Cardiac septum (tissue), 1 donor: Measurements from ENCODE around the gene SLC37A4. TPM values are rescaled to one million over a fixed set of nuclear protein-coding genes. Genes with fewer than 3 reads are reported as not detected.
"Not testable (repeated sequence)": the region's sequence is repeated elsewhere in the genome, so short reads cannot be mapped to it uniquely, and the experiment has no call there.

Source experiments
- DNase-seq: peaks from one replicate; pipeline ENCODE4 v3.0.0-alpha.2; 2020; ENCODE audit warnings: low spot score
- intact Hi-C: fragments of 100-400 bp; cut with DNase I; formaldehyde crosslinking; loops from one replicate; pipeline ENCODE4 v1.14.0; 2022
- total RNA-seq: library from RNA; stranded (reverse); fragmentation: NEBNext Ultra II Directional; extraction: Animal tissue kit (Norgen Biotek cat#: 25700); gene quantifications from one replicate; pipeline ENCODE4 v1.2.1, GENCODE V29; 2021
- donor health status: DM: no; HTN: no; CAD: no.

SLC37A4 gene
- total RNA-seq, 1 donor from 2014 or later = 3.9 TPM

GRCh38 chr11:119023741-119024140 lies 6.9 kb downstream of the SLC37A4 start:
- intact Hi-C loops = no loop called here
- DNase-seq = no peak

DNA sequence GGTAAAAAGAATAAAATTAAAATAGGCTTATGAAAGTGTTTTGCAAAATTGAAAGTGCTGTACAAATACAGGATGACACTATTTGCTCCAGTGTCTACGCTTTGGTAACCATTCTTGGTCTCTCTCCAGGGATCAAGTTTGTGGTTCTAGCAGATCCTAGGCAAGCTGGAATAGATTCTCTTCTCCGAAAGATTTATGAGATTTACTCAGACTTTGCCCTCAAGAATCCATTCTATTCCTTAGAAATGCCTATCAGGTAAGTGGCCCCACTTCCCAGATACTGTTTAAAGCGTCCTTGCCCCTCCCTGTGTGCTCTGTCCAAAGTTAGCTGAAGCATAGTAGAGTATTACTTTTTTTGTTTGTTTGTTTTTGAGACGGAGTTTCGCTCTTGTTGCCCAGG lies 9.0 kb downstream of the SLC37A4 start:
- intact Hi-C loops = no loop called here

GRCh38 chr11:119019996-119020395 lies 10.7 kb downstream of the SLC37A4 start:
- intact Hi-C loops = no loop called here

More for the DNA sequence above, 9.0 kb downstream of the SLC37A4 start:
- DNase-seq = no peak

DNA sequence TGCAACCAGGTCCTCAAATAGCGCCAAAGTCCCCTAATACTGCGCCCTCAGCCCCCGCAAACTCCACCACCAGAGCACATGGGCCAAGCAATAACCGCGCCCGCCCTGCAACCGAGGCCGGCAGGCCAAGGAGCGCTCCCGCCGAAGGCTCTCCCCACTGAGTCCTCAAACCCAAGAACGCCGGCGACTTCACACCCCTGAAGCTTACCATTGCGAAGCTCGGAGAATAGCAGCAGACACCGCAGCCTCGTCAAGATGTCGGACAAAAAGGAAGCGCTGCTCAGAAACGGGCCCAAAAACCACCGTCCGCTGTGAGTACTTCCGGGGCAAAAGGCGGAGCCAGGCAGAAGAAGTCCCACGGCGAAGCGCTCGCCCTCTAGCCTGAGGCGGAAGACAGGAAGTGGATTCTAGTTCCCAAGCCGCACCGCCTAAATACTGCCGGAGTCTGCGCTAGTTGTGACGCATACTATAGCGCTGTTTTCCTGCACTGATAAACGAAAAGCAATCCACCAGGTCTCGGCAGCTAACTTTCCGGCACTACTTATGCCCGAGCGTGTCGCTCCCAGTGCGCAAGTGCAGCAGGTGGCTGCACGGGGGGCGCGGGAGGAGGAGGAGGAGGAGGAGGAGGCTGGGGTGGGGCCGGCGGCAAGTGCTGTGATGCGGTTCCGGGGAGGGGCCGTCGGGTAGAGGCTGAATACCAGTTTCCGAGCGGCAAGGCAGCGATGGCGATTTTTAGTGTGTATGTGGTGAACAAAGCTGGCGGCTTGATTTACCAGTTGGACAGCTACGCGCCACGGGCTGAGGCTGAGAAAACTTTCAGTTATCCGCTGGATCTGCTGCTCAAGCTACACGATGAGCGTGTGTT lies 12.4 kb downstream of the SLC37A4 start, which contains the start of the genes RPS25 and TRAPPC4:
Gene RPS25 (minus strand): TSS at position 270 of the 865 bp plus-strand sequence. CDS start 59 bp downstream, at position 211.
Gene TRAPPC4 (plus strand): TSS at position 693 of the 865 bp plus-strand sequence. CDS start 30 bp downstream, at position 723.
- intact Hi-C loops = loop anchor here (1.0 kb wide), 2 partner anchors 12 to 20 kb away; partner anchors contain the start of genes CENATAC and SLC37A4
- DNase-seq = peak; percentile 98

More at GRCh38 chr11:119019996-119020395, 10.7 kb downstream of the SLC37A4 start:
- DNase-seq = no peak

GRCh38 chr11:119017377-119017776 lies 13.3 kb downstream of the SLC37A4 start:
- DNase-seq, intact Hi-C loops: not testable (repeated sequence)

DNA sequence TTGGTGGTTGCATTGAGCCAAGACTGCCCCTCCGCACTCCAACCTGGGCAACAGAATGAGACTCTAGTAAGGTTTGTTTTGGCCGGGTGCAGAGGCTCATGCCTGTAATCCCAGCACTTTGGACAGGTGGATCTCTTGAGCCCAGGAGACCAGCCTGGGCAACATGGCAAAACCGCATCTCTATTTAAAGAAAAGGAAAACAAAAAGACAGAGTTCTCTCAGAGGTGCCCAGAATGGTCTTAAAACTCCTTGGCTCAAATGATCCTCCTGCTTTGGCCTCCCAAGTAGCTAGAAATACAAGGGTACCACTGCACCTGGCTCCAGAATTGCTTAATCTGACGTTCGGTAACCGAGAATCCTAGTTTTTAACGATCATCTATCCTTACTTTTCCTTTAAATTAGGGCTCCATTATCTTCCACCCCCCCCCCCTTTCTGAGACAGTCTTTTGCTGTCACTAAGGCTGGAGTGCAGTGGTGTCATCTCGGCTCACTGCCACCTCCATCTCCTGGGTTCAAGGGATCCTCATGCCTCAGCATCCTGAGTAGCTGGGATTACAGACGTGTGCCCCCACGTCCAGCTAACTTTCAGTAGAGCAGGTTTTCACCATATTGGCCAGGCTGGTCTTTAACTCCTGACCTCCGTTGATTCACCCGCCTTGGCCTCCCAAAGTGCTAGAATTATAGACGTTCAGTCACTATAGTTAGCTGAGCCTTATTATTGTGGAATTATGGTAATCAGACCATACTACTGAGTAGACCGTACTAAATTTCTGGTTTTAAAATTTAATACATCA lies 14.3 kb downstream of the SLC37A4 start:
- intact Hi-C loops = no loop called here

GRCh38 chr11:119015054-119015611 lies 15.5 kb downstream of the SLC37A4 start:
- intact Hi-C loops = no loop called here

More for the DNA sequence above, 14.3 kb downstream of the SLC37A4 start:
- DNase-seq = no peak

GRCh38 chr11:119014209-119014924 lies 16.3 kb downstream of the SLC37A4 start:
- intact Hi-C loops = no loop called here
- DNase-seq = no peak

More at GRCh38 chr11:119015054-119015611, 15.5 kb downstream of the SLC37A4 start:
- no peak for DNase-seq

- intact Hi-C loops = no loop called here
- DNase-seq = no peak
These were observed 18.0 kb downstream of the SLC37A4 start for GRCh38 chr11:119012629-119013170.

GRCh38 chr11:119011476-119012053 lies 19.1 kb downstream of the SLC37A4 start:
- DNase-seq = no peak
- intact Hi-C loops = no loop called here

GRCh38 chr11:119006656-119007055 lies 24.0 kb downstream of the SLC37A4 start:
- no peak for DNase-seq
- intact Hi-C loops = no loop called here

- intact Hi-C loops = no loop called here
- DNase-seq = no peak
These were observed 29.8 kb downstream of the SLC37A4 start for GRCh38 chr11:119000906-119001305.

DNA sequence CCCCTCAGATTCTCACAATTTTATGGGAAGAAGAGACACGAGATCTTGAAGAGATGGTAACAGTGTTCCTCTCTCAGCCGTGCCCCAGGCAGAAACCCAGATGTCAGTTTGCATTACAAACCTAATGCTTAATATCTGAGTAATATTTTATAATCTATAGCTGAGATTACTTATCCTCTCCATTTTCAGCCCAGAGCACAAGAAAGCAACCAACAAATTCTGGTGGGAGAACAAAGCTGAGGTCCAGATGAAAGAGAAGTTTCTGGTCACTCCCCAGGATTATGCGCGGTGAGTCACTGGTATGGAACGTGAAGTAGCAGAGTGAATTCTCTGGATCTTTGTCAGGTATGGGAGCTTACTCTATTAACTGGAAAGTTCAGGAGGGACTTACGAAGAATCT lies 31.9 kb downstream of the SLC37A4 start:
- no peak for DNase-seq
- intact Hi-C loops = loop anchor here (1.0 kb wide), 1 partner anchor 19 kb away; the partner anchor contains the start of genes RPS25 and TRAPPC4

GRCh38 chr11:118998388-118998717 lies 32.3 kb downstream of the SLC37A4 start:
- no peak for DNase-seq
- intact Hi-C loops = loop anchor here (1.0 kb wide), 1 partner anchor 20 kb away; the partner anchor contains the start of genes RPS25 and TRAPPC4

DNA sequence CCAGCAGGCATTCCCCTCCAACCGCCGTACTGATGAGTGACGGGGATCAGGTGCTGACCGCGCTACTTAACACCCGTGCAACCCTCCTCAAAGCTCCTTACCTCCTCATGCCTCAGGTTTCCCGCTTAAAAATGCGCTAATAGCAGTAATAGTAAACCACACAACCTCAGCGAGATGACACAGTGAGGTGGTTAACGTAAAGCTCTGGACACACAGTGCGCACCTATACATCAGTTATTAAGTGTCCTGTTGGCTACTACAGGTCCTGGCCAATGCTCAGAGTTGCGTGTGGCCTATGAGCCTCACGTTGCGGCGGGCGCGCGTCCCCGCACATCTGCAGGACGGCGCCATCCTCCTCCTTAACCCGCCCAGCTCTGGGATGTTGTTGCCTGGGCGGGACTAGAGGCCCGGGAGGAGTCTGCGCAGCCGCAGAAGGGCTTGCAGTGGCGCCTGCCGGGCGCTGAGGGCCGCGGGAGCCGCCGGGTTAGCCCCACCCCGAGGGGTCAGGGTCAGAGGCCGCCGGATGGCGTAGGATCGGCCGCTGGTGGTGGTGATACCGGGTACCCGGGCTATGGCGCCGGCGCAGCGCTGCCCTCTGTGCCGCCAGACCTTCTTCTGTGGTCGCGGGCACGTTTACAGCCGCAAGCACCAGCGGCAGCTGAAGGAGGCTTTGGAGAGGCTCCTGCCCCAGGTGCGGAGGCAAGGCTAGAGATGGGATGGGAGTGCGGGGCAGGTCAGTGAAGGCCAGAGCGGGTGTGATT lies 32.9 kb downstream of the SLC37A4 start, which contains the start of gene CENATAC:
Gene CENATAC (plus strand): TSS at position 512 of the 761 bp plus-strand sequence. CDS start 60 bp downstream, at position 572.
- DNase-seq = peak; percentile 99
- intact Hi-C loops = loop anchor here (1.0 kb wide), 1 partner anchor 20 kb away; the partner anchor contains the start of genes RPS25 and TRAPPC4

GRCh38 chr11:118996926-118997626 lies 33.6 kb downstream of the SLC37A4 start:
- no peak for DNase-seq
- intact Hi-C loops = no loop called here
